K562 (cell line): ENCODE data around the gene BCAR3.

Source experiments
- CTBP1 ChIP-seq: fragments of 450-650 bp; IDR thresholded peaks from 2 replicates; pipeline ENCODE4 v1.6.1; 2016; ENCODE audit warnings: borderline replicate concordance
- CTCF ChIP-seq, 3 experiments: IDR thresholded peaks in 2 of 3; conservative IDR thresholded peaks in 1 of 3; 2 replicates each; pipeline ENCODE4 v1.5.1; 2011 to 2012; ENCODE audit warnings: low read length in 3 of 3, mild to moderate bottlenecking in 3 of 3, control low read depth in 2 of 3, improper control_type of control experiment in 1 of 3, inconsistent platforms in 1 of 3, low read depth in 1 of 3, mixed read lengths in 1 of 3, moderate library complexity in 1 of 3; ENCODE audit not compliant: insufficient read depth in 2 of 3
- EZH2 ChIP-seq: IDR thresholded peaks from 2 replicates; pipeline ENCODE4 v1.6.1; 2012; ENCODE audit warnings: low read depth, mild to moderate bottlenecking, inconsistent platforms, low read length, borderline replicate concordance
- GABPA ChIP-seq: fragments of 200-800 bp; sonication (Bioruptor generic); conservative IDR thresholded peaks from 2 replicates; pipeline ENCODE4 v1.6.1; 2016; ENCODE audit warnings: low read depth, missing genetic modification characterization, missing compliant biosample characterization
- MXI1 ChIP-seq: IDR thresholded peaks from 2 replicates; pipeline ENCODE4 v1.6.1; 2011; ENCODE audit warnings: low read depth, mild to moderate bottlenecking, improper control_type of control experiment, low read length
- REST ChIP-seq, 2 experiments: fragments of 450-650 bp; formaldehyde crosslinking in 1 of 2; IDR thresholded peaks; 2 replicates each; pipeline versions ENCODE4 v1.4.0 to v1.6.1; 2014 to 2020; ENCODE audit warnings: mild to moderate bottlenecking in 2 of 2, borderline replicate concordance in 1 of 2, low read depth in 1 of 2
- SP2 ChIP-seq: IDR thresholded peaks from 2 replicates; pipeline ENCODE4 v1.6.1; 2011; ENCODE audit warnings: mild to moderate bottlenecking, low read depth, low read length, moderate library complexity; ENCODE audit not compliant: poor library complexity, severe bottlenecking; ENCODE audit errors: extremely low read depth
- TEAD4 ChIP-seq, 2 experiments: sonication (generic) in 1 of 2; formaldehyde crosslinking in 1 of 2; IDR thresholded peaks; 2 replicates each; pipeline versions ENCODE4 v1.6.1 to v1.8.0; 2012 to 2022; ENCODE audit warnings: borderline replicate concordance in 1 of 2, inconsistent platforms in 1 of 2, low read length in 1 of 2, mild to moderate bottlenecking in 1 of 2, missing genetic modification reagents in 1 of 2
- ZNF511 ChIP-seq: sonication (generic); formaldehyde crosslinking; IDR thresholded peaks from 2 replicates; pipeline ENCODE4 v1.8.0; 2022; ENCODE audit warnings: mild to moderate bottlenecking, missing genetic modification reagents
- ZZZ3 ChIP-seq: fragments of 450-650 bp; IDR thresholded peaks from 2 replicates; pipeline ENCODE4 v1.6.1; 2016; ENCODE audit warnings: antibody characterized with exemption, mild to moderate bottlenecking, moderate library complexity

GRCh38 chr1:93528412-93528811 is 153.2 kb downstream of the BCAR3 start:
- no peak for TF ChIP-seq MXI1
- TF ChIP-seq ZNF511 (CRISPR knock-in tag): no peak
- no peak for TF ChIP-seq GABPA (tag)
- TF ChIP-seq TEAD4 (IDR thresholded peaks at IDR 0.05; ENCODE audit: low read length): no peak
- TF ChIP-seq TEAD4 (CRISPR knock-in tag; IDR thresholded peaks at IDR 0.05; ENCODE audit: borderline replicate concordance): no peak
- no peak for TF ChIP-seq ZZZ3
- TF ChIP-seq CTCF (IDR thresholded peaks at IDR 0.05 in 2 of 3, conservative IDR thresholded peaks at IDR 0.05 in 1 of 3; ENCODE audit: insufficient read depth in 2 of 3, low read depth in 1 of 3, low read length in 3 of 3): no peak
- no peak for TF ChIP-seq SP2
- TF ChIP-seq REST (IDR thresholded peaks at IDR 0.05; ENCODE audit: borderline replicate concordance): no peak
- no peak for TF ChIP-seq REST (CRISPR knock-in tag; IDR thresholded peaks at IDR 0.05; ENCODE audit: low read depth)
- TF ChIP-seq EZH2: no peak
- TF ChIP-seq CTBP1: no peak
